ENCODE results near the gene PREX1.

Gene PREX1

DNA sequence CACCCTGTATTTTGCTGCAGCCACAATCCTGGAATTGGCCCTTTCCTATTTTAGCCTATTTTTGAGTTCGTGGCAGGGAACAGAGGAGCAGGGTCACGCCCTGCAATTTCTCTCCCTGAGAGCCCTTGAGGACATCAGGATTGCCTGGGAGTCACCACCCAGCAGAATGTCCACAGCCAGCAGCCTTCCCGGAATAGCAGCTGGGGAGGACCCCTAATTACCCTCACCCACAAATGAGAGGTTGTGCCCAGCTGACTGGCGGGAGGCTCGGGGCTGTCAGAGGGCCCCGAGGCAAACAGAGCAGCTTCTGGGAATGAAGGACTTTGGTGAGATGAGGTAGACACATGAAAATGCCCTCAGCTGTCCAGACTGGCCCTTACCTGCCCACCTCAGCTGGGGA is 165.1 kb downstream of the PREX1 start:
- Mint-ChIP-seq H3K4me3 (no peak overlapping the region), H3K27ac (no peak overlapping the region), H3K27me3 (ENCODE audit: low read depth) (peaks cover 4% of the 10 kb centered on the region), H3K4me1 (peaks cover 12% of the 10 kb centered on the region), H3K36me3 (ENCODE audit: low read depth) (peaks cover 29% of the 10 kb centered on the region), H3K9me3 (peaks cover 13% of the 10 kb centered on the region)
- TF ChIP-seq, protein P1, sequence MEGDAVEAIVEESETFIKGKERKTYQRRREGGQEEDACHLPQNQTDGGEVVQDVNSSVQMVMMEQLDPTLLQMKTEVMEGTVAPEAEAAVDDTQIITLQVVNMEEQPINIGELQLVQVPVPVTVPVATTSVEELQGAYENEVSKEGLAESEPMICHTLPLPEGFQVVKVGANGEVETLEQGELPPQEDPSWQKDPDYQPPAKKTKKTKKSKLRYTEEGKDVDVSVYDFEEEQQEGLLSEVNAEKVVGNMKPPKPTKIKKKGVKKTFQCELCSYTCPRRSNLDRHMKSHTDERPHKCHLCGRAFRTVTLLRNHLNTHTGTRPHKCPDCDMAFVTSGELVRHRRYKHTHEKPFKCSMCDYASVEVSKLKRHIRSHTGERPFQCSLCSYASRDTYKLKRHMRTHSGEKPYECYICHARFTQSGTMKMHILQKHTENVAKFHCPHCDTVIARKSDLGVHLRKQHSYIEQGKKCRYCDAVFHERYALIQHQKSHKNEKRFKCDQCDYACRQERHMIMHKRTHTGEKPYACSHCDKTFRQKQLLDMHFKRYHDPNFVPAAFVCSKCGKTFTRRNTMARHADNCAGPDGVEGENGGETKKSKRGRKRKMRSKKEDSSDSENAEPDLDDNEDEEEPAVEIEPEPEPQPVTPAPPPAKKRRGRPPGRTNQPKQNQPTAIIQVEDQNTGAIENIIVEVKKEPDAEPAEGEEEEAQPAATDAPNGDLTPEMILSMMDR (IDR thresholded peaks at IDR 0.05; ENCODE audit: unreplicated experiment in 3 of 3) = no peak

DNA sequence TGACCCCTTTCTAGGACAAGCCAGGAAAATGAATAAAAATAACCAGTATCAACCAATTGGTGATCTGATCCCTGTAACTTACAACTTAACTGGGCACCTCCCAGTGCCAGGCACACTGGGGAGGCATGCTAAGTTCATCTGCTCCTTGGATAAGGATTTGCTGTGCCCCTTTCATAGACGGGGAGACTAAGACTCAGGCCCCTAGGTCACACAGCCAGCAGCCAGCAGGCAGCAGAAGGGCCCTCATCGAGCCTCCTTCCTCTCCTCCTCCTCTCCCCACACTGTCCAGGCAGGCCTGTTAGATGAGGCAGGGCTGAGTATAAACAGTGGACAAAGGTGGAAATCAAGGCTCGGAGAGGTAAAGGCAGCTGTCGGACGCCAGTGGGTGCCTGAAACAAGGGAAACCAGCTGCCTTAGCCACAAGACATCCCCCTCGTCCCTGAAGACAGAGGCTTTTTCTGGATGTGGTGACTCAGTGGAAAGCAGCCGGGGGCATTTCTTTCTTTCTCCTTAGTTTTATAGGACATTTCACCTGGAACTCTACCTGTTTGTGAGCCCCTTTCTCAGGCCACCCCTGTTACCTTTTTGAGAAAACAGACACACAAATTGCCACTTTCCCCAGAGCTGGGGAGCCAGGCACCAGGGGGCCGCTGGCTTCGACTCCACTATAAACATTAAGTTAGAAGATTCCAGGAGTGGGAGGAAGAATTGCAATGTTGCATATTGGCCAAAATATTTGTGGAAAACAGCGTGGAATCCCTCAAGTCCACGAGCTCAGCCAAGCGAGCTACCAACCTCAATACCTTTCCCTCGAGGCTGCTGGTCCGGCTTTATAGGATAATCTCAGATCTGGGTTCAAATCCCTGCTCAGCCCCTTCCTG is 166.0 kb downstream of the PREX1 start:
- H3K4me3 Mint-ChIP-seq = no peak overlapping the region

DNA sequence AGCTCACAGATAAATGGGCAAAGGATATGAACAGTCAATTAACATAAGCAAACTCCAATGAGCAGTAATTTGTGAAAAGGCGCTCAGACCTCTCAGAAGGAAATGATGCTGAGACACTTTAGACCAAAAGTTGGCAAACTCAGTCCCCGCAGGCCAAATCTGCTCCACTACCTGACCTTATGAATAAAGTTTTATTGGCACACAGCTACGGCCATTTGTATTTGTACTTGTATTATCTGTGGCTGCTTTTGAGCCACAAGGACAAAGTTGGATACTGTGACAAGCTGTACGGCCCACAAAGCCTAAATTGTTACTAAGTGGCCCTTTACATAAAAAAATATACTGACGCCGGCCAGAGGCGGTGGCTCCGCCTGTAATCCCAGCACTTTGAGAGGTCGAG is 167.0 kb downstream of the PREX1 start:
- TF ChIP-seq, protein P1 (IDR thresholded peaks at IDR 0.05; ENCODE audit: unreplicated experiment in 3 of 3) = no peak
- Mint-ChIP-seq H3K4me3 (no peak overlapping the region), H3K9me3 (peaks cover 9% of the 10 kb centered on the region), H3K4me1 (peaks cover 12% of the 10 kb centered on the region), H3K27ac (no peak overlapping the region), H3K36me3 (ENCODE audit: low read depth) (peaks cover 25% of the 10 kb centered on the region), H3K27me3 (ENCODE audit: low read depth) (peaks cover 7% of the 10 kb centered on the region)

More for the DNA sequence above, 166.0 kb downstream of the PREX1 start:
- Mint-ChIP-seq H3K9me3 (peaks cover 10% of the 10 kb centered on the region), H3K4me1 (peaks cover 12% of the 10 kb centered on the region), H3K36me3 (ENCODE audit: low read depth) (peaks cover 26% of the 10 kb centered on the region), H3K27ac (peak overlapping the region in 2 of 3 experiments; percentile 51 to 55), H3K27me3 (ENCODE audit: low read depth) (peaks cover 7% of the 10 kb centered on the region)
- TF ChIP-seq, protein P1 (IDR thresholded peaks at IDR 0.05; ENCODE audit: unreplicated experiment in 3 of 3) = no peak

DNA sequence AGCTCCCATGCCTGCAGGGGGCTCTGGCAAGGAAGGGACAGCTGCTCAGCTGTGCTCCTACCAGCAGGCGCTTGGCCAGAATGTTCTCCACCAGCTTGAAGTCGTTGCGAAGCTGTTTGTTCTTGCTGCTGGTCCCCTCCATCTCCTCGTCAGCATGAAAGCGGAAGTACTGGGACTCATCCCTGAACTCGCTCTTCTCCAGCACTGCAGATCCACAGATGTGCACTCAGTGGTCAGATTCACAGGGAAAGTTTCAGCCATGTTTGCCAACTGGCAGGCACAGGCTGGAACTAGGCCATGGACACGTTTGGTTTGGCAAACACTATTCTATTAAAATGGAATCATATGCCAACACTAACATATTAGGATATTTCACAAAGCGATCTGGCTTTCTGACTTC is 167.9 kb downstream of the PREX1 start:
- TF ChIP-seq, protein P1 (IDR thresholded peaks at IDR 0.05; ENCODE audit: unreplicated experiment in 3 of 3) = no peak
- H3K9me3 Mint-ChIP-seq = peaks cover 9% of the 10 kb centered on the region
- no peak overlapping the region for H3K27ac Mint-ChIP-seq
- H3K36me3 Mint-ChIP-seq (ENCODE audit: low read depth) = peaks cover 25% of the 10 kb centered on the region
- peaks cover 12% of the 10 kb centered on the region for H3K4me1 Mint-ChIP-seq
- H3K4me3 Mint-ChIP-seq = no peak overlapping the region
- H3K27me3 Mint-ChIP-seq (ENCODE audit: low read depth) = peaks cover 7% of the 10 kb centered on the region

DNA sequence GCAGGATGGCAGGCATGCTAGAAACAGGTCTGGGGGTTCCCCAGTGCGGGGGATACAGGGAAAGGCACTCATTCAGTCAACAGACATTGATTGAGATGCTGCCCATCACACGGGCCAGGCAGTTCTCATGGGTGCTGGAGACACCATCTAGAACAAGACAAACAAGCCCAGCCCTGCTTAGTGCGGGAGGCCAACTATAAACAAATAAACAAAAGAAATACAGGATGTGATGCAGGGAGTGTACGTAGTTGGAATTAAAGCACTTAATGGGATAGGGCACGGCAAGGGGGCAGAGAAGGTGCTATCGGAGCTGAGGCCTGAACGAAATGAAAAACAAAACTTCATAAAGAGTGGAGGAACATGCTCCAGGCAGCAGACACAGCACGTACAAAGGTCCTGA is 169.3 kb downstream of the PREX1 start:
- peaks cover 9% of the 10 kb centered on the region for H3K9me3 Mint-ChIP-seq
- H3K36me3 Mint-ChIP-seq (ENCODE audit: low read depth) = peaks cover 20% of the 10 kb centered on the region
- no peak overlapping the region for H3K4me3 Mint-ChIP-seq
- peaks cover 12% of the 10 kb centered on the region for H3K4me1 Mint-ChIP-seq
- TF ChIP-seq, protein P1 (IDR thresholded peaks at IDR 0.05; ENCODE audit: unreplicated experiment in 3 of 3) = no peak
- peak overlapping the region in 1 of 3 experiments; percentile 9 for H3K27ac Mint-ChIP-seq
- peaks cover 7% of the 10 kb centered on the region for H3K27me3 Mint-ChIP-seq (ENCODE audit: low read depth)

DNA sequence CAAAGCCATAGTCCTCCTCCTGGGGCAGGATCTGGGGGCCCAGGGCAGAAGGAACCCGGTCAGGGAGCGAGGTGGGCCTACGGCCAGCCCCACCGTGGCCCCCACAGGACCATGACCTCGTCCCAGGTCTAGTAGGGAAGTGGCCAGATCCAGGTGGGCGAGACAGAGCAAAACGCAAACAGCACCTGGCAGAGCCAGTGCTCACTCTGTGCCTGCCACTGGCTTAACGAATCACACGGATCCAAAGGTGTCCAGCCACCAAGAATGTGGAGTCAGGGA is 169.7 kb downstream of the PREX1 start:
- Mint-ChIP-seq H3K27ac (no peak overlapping the region), H3K4me1 (peaks cover 12% of the 10 kb centered on the region)

More for the DNA sequence above, 169.7 kb downstream of the PREX1 start:
- H3K27me3 Mint-ChIP-seq (ENCODE audit: low read depth) = peaks cover 7% of the 10 kb centered on the region
- TF ChIP-seq, protein P1 (IDR thresholded peaks at IDR 0.05; ENCODE audit: unreplicated experiment in 3 of 3) = no peak
- H3K9me3 Mint-ChIP-seq = peaks cover 9% of the 10 kb centered on the region
- no peak overlapping the region for H3K4me3 Mint-ChIP-seq
- H3K36me3 Mint-ChIP-seq (ENCODE audit: low read depth) = peaks cover 20% of the 10 kb centered on the region
